ENCODE measurements around the gene SMNDC1. TPM values are rescaled to one million over a fixed set of nuclear protein-coding genes. Genes with fewer than 3 reads are reported as not detected.

Gene SMNDC1
- total and polyA plus RNA-seq, 2 of the 4 experiments (the other 2 are of a cell fraction): 3.9 to 15.1 TPM

GRCh38 chr10:110354322-110354766, 49.6 kb upstream of the SMNDC1 start:
- H3K4me1 ChIP-seq (ENCODE audit: control insufficient read depth, insufficient read depth, low read length): peaks cover 37% of the 10 kb centered on the region

More at GRCh38 chr10:110354322-110354766, 49.6 kb upstream of the SMNDC1 start:
- no TSS peak for BruUV-seq (replicated peaks)
- peak overlapping the region; percentile 76 for H3K4me2 ChIP-seq (ENCODE audit: low read depth, low read length)
- H2AK9ac ChIP-seq (replicated peaks; ENCODE audit: low read depth, low read length, poor library complexity): peak overlapping the region; percentile 74
- POLR2A ChIA-PET (ENCODE audit: unreplicated experiment): interaction anchor here (0.5 to 0.8 kb wide), 2 partner anchors 144 to 153 kb away, joined by 3 to 5 read pairs; no protein-coding TSS in a partner anchor
- H4K91ac ChIP-seq (ENCODE audit: insufficient read depth, low read depth, low read length): peak overlapping the region; percentile 87
- peak overlapping the region; percentile 93 for H3K14ac ChIP-seq (replicated peaks; ENCODE audit: low read depth, low read length)
- no peaks in the 10 kb centered on the region for H3K27me3 ChIP-seq (ENCODE audit: control insufficient read depth, insufficient read depth, low read length)
- no peaks in the 10 kb centered on the region for H4K20me1 ChIP-seq (ENCODE audit: insufficient read depth, low read length)
- H2AFZ ChIP-seq (replicated peaks; ENCODE audit: low read length, poor library complexity): peak overlapping the region; percentile 74
- H3K18ac ChIP-seq (ENCODE audit: low read depth, low read length): peak overlapping the region; percentile 90
- H3K9me1 ChIP-seq (ENCODE audit: insufficient read depth, low read length): peaks cover 30% of the 10 kb centered on the region
- peaks cover 0 to 16% of the 10 kb centered on the region in 2 experiments; a peak in 1 of 4 replicates for H3K79me1 ChIP-seq (ENCODE audit: low read depth in 1 of 2, low read length in 2 of 2)
- DNase-seq (peak; percentile 90), ATAC-seq (ENCODE audit: low read depth) (peak; percentile 45)
- H2BK5ac ChIP-seq (ENCODE audit: low read depth, low read length, poor library complexity, severe bottlenecking): peak overlapping the region; percentile 86
- peak overlapping the region; percentile 80 for H3K4ac ChIP-seq (ENCODE audit: low read depth, low read length)
- H2BK120ac ChIP-seq (ENCODE audit: low read depth, low read length): peak overlapping the region; percentile 85
- in situ Hi-C loops (cut with MboI; ENCODE audit: low sequenced_read_pairs) (loop anchor here (5.0 kb wide), 1 partner anchor 148 kb away; no protein-coding TSS in a partner anchor), dilution Hi-C loops (cut with HindIII; ENCODE audit: low sequenced_read_pairs, unreplicated experiment) (no loop called here), intact Hi-C loops (cut with micrococcal nuclease) (loop anchor here (1.0 to 5.0 kb wide), 4 partner anchors 48 to 213 kb away; partner anchors contain the start of genes DUSP5 and SMC3)
- H3K56ac ChIP-seq (ENCODE audit: extremely low read depth, insufficient read depth, low read length): peak overlapping the region; percentile 67; the same call in 1 of the 2 replicates
- CTCF ChIA-PET: interaction anchor here (0.6 to 2.5 kb wide), 16 partner anchors 13 to 215 kb away, joined by 3 to 13 read pairs (median 4); no protein-coding TSS in a partner anchor
- H3K4me3 ChIP-seq (ENCODE audit: insufficient read depth, low read depth, low read length): no peak overlapping the region; the same call in 1 of the 2 replicates
- H3K9me3 ChIP-seq (ENCODE audit: control insufficient read depth, insufficient read depth, low read length): no peaks in the 10 kb centered on the region
- H2AK5ac ChIP-seq (ENCODE audit: low read depth, low read length): peak overlapping the region; percentile 98
- H3K36me3 ChIP-seq (ENCODE audit: control insufficient read depth, insufficient read depth, low read length): no peaks in the 10 kb centered on the region
- peak overlapping the region; percentile 69 to 75; a peak in 3 of 4 replicates for H4K8ac ChIP-seq (ENCODE audit: low read depth in 2 of 2, low read length in 2 of 2)
- no CpG with 5 or more reads among the region's 11 CpGs for WGBS, 2 experiments (ENCODE audit: extremely low coverage in 2 of 2, insufficient read length in 1 of 2)
- H3K9ac ChIP-seq (ENCODE audit: low read depth, low read length): peak overlapping the region; percentile 47; the same call in 1 of the 2 replicates
- peak overlapping the region; percentile 42 for H2BK15ac ChIP-seq (ENCODE audit: low read depth, low read length)
- H3K27ac ChIP-seq (ENCODE audit: insufficient read depth, low read length): peak overlapping the region; percentile 59
- H4K5ac ChIP-seq (ENCODE audit: low read depth, low read length): peak overlapping the region; percentile 32
- peak overlapping the region; percentile 74 for H2BK20ac ChIP-seq (ENCODE audit: low read depth, low read length)
- peak overlapping the region; percentile 76 for H3K23ac ChIP-seq (ENCODE audit: low read depth, low read length)
- no peak for TF ChIP-seq ELK1 (IDR thresholded peaks at IDR 0.05; ENCODE audit: borderline replicate concordance, low read depth, low read length)
- TF ChIP-seq RAD21 (IDR thresholded peaks at IDR 0.05; ENCODE audit: low read length): peak; percentile 86
- TF ChIP-seq MAZ (IDR thresholded peaks at IDR 0.05; ENCODE audit: borderline replicate concordance, low read depth, low read length): no peak
- TF ChIP-seq CTCF (conservative IDR thresholded peaks at IDR 0.05; ENCODE audit: low read depth, low read length): peak; percentile 92
- peak; percentile 78; the same call in 1 of the 2 replicates for TF ChIP-seq MXI1 (IDR thresholded peaks at IDR 0.05; ENCODE audit: borderline replicate concordance, low read depth, low read length)
- peak; percentile 90 for TF ChIP-seq SMC3 (IDR thresholded peaks at IDR 0.05; ENCODE audit: low read depth, low read length)
